GM12865 (cell line): ENCODE measurements around the gene ETFA.

ENCODE experiments used
- DNase-seq: peaks from one replicate; pipeline ENCODE4 v3.0.0; 2010; ENCODE audit warnings: low read depth
- H3K4me3 ChIP-seq: 2 replicates; pipeline ENCODE4 v1.5.1; 2011; ENCODE audit warnings: mild to moderate bottlenecking, low read depth, low read length, control low read depth
- TF ChIP-seq, protein P1 (sequence below): IDR thresholded peaks from 2 replicates; pipeline ENCODE4 v1.5.1; 2011; ENCODE audit warnings: low read length, control low read depth, low read depth, inconsistent platforms; ENCODE audit not compliant: insufficient read depth; ENCODE audit errors: missing control alignments

The ETFA gene

DNA sequence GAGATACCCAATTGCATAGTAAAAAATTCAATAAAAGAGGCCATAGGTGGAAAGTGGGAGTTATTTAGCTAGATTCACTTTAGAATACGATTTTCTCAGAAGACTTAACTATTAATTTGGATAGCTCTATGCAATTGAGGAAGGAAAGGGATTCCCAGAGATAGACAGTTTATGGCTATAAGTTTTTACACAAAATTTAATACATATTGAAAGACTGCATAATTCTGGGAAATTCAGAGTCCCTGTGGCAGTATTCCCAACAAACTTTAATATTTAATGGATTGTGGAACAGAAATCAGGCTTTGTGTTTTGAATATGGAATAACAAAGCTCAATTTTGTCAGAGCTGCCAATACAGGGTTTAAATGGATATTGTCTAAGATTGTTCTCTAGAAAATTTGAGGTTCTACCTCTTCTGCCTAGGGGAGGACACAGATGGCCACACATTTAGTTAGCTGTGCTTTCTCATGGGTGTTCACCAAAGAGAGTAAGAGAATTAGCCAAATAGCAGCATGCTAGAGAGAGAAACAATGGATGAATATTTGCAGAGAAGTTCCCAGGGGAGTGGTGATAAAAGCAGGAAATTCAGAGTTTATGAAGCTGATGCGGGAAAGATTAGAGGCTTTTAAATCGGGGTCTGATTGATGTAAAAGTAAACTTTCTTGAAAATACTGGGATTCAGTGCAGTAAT is 33.8 kb upstream of the ETFA start:
- TF ChIP-seq, protein P1, sequence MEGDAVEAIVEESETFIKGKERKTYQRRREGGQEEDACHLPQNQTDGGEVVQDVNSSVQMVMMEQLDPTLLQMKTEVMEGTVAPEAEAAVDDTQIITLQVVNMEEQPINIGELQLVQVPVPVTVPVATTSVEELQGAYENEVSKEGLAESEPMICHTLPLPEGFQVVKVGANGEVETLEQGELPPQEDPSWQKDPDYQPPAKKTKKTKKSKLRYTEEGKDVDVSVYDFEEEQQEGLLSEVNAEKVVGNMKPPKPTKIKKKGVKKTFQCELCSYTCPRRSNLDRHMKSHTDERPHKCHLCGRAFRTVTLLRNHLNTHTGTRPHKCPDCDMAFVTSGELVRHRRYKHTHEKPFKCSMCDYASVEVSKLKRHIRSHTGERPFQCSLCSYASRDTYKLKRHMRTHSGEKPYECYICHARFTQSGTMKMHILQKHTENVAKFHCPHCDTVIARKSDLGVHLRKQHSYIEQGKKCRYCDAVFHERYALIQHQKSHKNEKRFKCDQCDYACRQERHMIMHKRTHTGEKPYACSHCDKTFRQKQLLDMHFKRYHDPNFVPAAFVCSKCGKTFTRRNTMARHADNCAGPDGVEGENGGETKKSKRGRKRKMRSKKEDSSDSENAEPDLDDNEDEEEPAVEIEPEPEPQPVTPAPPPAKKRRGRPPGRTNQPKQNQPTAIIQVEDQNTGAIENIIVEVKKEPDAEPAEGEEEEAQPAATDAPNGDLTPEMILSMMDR = no peak
- no peak for DNase-seq
- no peak overlapping the region for H3K4me3 ChIP-seq

DNA sequence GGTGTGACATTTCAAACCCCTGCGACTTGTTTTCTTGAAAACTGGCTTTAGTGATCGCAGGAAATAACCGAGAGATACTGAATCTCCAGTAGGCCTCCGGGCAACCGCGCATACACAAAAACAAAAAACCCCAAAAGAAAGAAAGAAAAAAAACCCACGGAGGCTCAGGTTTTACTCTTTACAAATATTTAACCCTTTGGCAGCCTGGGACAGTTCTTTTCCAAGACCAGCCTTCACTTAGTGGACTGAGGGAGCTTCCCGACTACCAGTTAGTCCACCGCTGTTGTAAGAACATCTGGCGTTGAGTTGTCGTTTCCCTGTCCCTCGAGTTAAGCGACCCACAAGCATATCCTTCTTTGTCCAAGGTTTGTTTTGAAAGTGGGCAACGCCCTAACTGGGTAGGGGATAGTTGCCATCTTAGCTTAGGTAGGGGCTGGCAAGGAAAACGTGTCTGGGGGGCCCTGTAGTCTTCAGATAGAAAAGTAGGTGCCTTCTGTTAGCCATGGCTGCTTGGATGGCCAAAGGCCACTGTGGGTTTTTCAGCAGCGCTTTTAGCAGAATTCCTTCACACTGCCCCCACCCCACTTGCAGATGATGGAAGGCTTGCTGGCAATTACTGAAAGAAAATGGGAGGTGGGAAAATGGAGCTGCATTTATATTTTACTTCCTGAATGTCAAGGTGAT is 32.2 kb upstream of the ETFA start:
- H3K4me3 ChIP-seq = no peak overlapping the region
- TF ChIP-seq, protein P1 = no peak
- no peak for DNase-seq

DNA sequence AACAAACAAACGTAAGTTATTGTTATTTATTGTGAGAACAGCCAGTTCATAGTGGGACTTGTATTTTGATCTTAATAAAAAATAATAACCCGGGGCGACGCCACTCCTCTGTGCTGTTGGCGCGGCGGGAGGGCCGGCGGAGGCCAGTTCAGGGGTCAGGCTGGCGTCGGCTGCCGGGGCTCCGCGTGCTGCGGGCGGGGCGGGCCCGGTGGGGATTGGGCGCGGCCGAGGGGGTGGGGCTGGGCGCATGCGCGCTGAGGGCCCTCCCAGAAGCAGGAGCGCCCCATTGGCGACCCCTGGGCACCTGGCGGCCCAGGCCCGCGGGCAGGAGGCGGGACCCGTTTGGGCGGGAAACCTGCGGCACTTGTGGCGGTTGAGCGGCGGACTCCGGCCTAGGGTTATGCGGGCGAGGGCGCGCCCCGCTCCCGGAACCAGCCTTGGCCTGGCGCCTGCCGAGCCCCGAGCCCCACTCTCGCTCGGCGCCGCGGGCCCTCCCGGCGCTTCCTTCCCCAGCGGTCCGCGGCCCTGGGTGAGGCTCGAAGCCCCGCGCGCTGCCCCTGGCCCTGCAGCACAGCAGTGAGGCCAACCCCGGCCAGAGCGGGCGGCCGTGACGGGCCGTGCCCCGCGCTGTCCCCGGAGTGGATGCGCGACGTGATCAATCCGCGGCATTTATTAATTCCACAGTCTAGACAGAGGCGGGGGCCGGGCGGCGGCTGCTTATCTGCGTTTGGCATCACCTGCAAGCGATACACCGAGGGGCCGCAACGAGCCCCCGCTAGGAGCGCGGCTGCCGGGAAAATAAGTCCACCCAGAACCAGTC is 31.3 kb upstream of the ETFA start:
- DNase-seq = no peak
- TF ChIP-seq, protein P1 = no peak
- no peak overlapping the region for H3K4me3 ChIP-seq

DNA sequence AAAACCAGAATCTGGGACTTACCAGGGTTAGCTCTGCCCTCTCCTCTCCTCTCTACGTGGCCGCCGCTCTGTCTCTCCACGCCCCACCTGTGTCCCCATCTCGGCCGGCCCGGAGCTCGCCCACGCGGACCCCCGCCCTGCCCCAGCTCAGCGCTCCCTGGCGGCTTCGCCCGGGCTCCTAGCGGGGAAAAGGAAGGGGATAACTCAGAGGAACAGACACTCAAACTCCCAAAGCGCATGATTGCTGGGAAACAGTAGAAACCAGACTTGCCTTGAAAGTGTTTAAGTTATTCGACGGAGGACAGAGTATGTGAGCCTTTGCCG is 30.8 kb upstream of the ETFA start:
- TF ChIP-seq, protein P1 = no peak
- no peak for DNase-seq
- H3K4me3 ChIP-seq = no peak overlapping the region

DNA sequence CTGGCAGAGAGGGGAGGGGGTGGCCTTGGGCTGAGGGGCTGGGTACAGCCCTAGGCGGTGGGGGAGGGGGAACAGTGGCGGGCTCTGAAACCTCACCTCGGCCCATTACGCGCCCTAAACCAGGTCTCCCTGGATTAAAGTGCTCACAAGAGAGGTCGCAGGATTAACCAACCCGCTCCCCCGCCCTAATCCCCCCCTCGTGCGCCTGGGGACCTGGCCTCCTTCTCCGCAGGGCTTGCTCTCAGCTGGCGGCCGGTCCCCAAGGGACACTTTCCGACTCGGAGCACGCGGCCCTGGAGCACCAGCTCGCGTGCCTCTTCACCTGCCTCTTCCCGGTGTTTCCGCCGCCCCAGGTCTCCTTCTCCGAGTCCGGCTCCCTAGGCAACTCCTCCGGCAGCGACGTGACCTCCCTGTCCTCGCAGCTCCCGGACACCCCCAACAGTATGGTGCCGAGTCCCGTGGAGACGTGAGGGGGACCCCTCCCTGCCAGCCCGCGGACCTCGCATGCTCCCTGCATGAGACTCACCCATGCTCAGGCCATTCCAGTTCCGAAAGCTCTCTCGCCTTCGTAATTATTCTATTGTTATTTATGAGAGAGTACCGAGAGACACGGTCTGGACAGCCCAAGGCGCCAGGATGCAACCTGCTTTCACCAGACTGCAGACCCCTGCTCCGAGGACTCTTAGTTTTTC is 30.2 kb upstream of the ETFA start:
- no peak overlapping the region for H3K4me3 ChIP-seq
- DNase-seq = no peak
- TF ChIP-seq, protein P1 = no peak

DNA sequence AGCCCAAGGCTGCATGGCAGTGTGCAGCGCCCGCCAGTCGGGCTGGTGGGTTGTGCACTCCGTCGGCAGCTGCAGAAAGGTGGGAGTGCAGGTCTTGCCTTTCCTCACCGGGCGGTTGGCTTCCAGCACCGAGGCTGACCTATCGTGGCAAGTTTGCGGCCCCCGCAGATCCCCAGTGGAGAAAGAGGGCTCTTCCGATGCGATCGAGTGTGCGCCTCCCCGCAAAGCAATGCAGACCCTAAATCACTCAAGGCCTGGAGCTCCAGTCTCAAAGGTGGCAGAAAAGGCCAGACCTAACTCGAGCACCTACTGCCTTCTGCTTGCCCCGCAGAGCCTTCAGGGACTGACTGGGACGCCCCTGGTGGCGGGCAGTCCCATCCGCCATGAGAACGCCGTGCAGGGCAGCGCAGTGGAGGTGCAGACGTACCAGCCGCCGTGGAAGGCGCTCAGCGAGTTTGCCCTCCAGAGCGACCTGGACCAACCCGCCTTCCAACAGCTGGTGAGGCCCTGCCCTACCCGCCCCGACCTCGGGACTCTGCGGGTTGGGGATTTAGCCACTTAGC is 29.6 kb upstream of the ETFA start:
- peak overlapping the region; percentile 50 for H3K4me3 ChIP-seq
- TF ChIP-seq, protein P1 = peak; percentile 54

More for the DNA sequence above, 29.6 kb upstream of the ETFA start:
- DNase-seq = peak; percentile 64
